Endodermal cell (in vitro differentiated cells): ENCODE measurements around the gene BEST3. TPM values are rescaled to one million over a fixed set of nuclear protein-coding genes. Genes with fewer than 3 reads are reported as not detected.

Experiments
- DNase-seq: peaks from one replicate; pipeline ENCODE4 v3.0.0-alpha.2; 2017
- H3K27ac ChIP-seq: 2 replicates; pipeline ENCODE4 v1.5.1; 2013; ENCODE audit warnings: mild to moderate bottlenecking, low read depth, low read length, moderate library complexity
- H3K27me3 ChIP-seq: 2 replicates; pipeline ENCODE4 v1.6.1; 2013; ENCODE audit warnings: mild to moderate bottlenecking, low read length, moderate library complexity; ENCODE audit not compliant: insufficient read depth, control insufficient read depth, poor library complexity, severe bottlenecking
- H3K36me3 ChIP-seq: 2 replicates; pipeline ENCODE4 v1.7.0; 2013; ENCODE audit warnings: mild to moderate bottlenecking, low read length, moderate library complexity; ENCODE audit not compliant: control insufficient read depth, insufficient read depth
- H3K4me1 ChIP-seq: one replicate; pipeline ENCODE4 v1.7.0; 2013; ENCODE audit warnings: low read length; ENCODE audit not compliant: control insufficient read depth, insufficient read depth
- H3K4me3 ChIP-seq: 2 replicates; pipeline ENCODE4 v1.5.1; 2013; ENCODE audit warnings: mild to moderate bottlenecking, low read length, moderate library complexity
- H3K9ac ChIP-seq: 2 replicates; pipeline ENCODE4 v1.6.1; 2013; ENCODE audit warnings: mild to moderate bottlenecking, low read length, moderate library complexity; ENCODE audit not compliant: poor library complexity, severe bottlenecking; ENCODE audit errors: extremely low read depth
- H3K9me3 ChIP-seq: 2 replicates; pipeline ENCODE4 v1.6.1; 2013; ENCODE audit warnings: mild to moderate bottlenecking, low read length, moderate library complexity; ENCODE audit not compliant: control insufficient read depth
- H3K27ac Mint-ChIP-seq: 2 replicates; pipeline ENCODE4 v1.8.0; 2020; ENCODE audit warnings: mixed read lengths
- H3K27me3 Mint-ChIP-seq: 2 replicates; pipeline ENCODE4 v1.8.0; 2021; ENCODE audit warnings: mild to moderate bottlenecking, mixed read lengths; ENCODE audit not compliant: insufficient read depth
- H3K36me3 Mint-ChIP-seq: 2 replicates; pipeline ENCODE4 v1.8.0; 2020; ENCODE audit warnings: low read depth, mixed read lengths
- H3K4me1 Mint-ChIP-seq: 2 replicates; pipeline ENCODE4 v1.8.0; 2020; ENCODE audit warnings: mixed read lengths
- H3K4me3 Mint-ChIP-seq: 2 replicates; pipeline ENCODE4 v1.8.0; 2020; ENCODE audit warnings: mild to moderate bottlenecking, moderate library complexity, mixed read lengths
- H3K9me3 Mint-ChIP-seq: 2 replicates; pipeline ENCODE4 v1.8.0; 2020; ENCODE audit warnings: mild to moderate bottlenecking, mixed read lengths
- CTCF ChIP-seq: fragments of 200-600 bp; sonication (generic); conservative IDR thresholded peaks from 2 replicates; pipeline ENCODE4 v1.5.0; 2021; ENCODE audit warnings: antibody characterized with exemption, mild to moderate bottlenecking
- WGBS, 2 experiments: methylation state at CpG; one replicate each; pipeline versions ENCODE4 v1.1.5 to v1.1.7; 2013; ENCODE audit warnings: missing lambda C conversion rate in 2 of 2, mixed read lengths in 1 of 2; ENCODE audit not compliant: insufficient coverage in 1 of 2, insufficient read length in 1 of 2; 5-methylcytosine and 5-hydroxymethylcytosine counted together
- total RNA-seq, 2 donors: library from RNA; stranded (reverse); fragmentation: NEBNext Ultra II Directional in 1 of 2; extraction: Animal tissue kit (Norgen Biotek cat#: 25700) in 1 of 2; gene quantifications; 2 replicates in 1 of 2; 3 replicates in 1 of 2; pipeline ENCODE4 v1.2.1, GENCODE V29; 2021

BEST3 gene
- total RNA-seq, 2 donors from 2014 or later, result not detected

- no peaks in the 10 kb centered on the region for H3K4me1 Mint-ChIP-seq
- no peak overlapping the region for H3K4me3 Mint-ChIP-seq
- peak; percentile 70 for TF ChIP-seq CTCF
- H3K27me3 Mint-ChIP-seq, result no peaks in the 10 kb centered on the region
- no peaks in the 10 kb centered on the region for H3K4me1 ChIP-seq
- H3K27ac ChIP-seq, result no peak overlapping the region
- no peaks in the 10 kb centered on the region for H3K36me3 Mint-ChIP-seq
- WGBS, 2 experiments, result 93 to 95% methylated on average over 2 of the region's 2 CpGs
- H3K9ac ChIP-seq, result no peak overlapping the region
- no peaks in the 10 kb centered on the region for H3K36me3 ChIP-seq
- H3K9me3 ChIP-seq, result no peaks in the 10 kb centered on the region
- H3K27ac Mint-ChIP-seq, result no peak overlapping the region
- no peaks in the 10 kb centered on the region for H3K9me3 Mint-ChIP-seq
- no peak for DNase-seq
- H3K27me3 ChIP-seq, result no peaks in the 10 kb centered on the region
- H3K4me3 ChIP-seq, result no peak overlapping the region
These were observed 66.0 kb downstream of the BEST3 start for GRCh38 chr12:69633061-69633460.

- no peaks in the 10 kb centered on the region for H3K9me3 Mint-ChIP-seq
- H3K36me3 Mint-ChIP-seq, result no peaks in the 10 kb centered on the region
- H3K4me1 Mint-ChIP-seq, result no peaks in the 10 kb centered on the region
- Histone ChIP-seq H3K9ac (no peak overlapping the region), H3K36me3 (no peaks in the 10 kb centered on the region), H3K9me3 (no peaks in the 10 kb centered on the region), H3K4me3 (no peak overlapping the region), H3K27ac (no peak overlapping the region), H3K4me1 (no peaks in the 10 kb centered on the region), H3K27me3 (no peaks in the 10 kb centered on the region)
- 88 to 90% methylated on average over 6 of the region's 6 CpGs for WGBS, 2 experiments
- peak; percentile 80 for DNase-seq
- H3K27ac Mint-ChIP-seq, result no peak overlapping the region
- no peaks in the 10 kb centered on the region for H3K27me3 Mint-ChIP-seq
- TF ChIP-seq CTCF, result peak; percentile 74
- no peak overlapping the region for H3K4me3 Mint-ChIP-seq
These were observed 68.9 kb downstream of the BEST3 start for GRCh38 chr12:69630191-69630590.

- Mint-ChIP-seq H3K4me1 (no peaks in the 10 kb centered on the region), H3K9me3 (no peaks in the 10 kb centered on the region), H3K4me3 (no peak overlapping the region), H3K27ac (no peak overlapping the region), H3K36me3 (no peaks in the 10 kb centered on the region), H3K27me3 (no peaks in the 10 kb centered on the region)
- no peaks in the 10 kb centered on the region for H3K36me3 ChIP-seq
- no peaks in the 10 kb centered on the region for H3K9me3 ChIP-seq
- no peak overlapping the region for H3K9ac ChIP-seq
- no peaks in the 10 kb centered on the region for H3K27me3 ChIP-seq
- WGBS, 2 experiments, result 84 to 100% methylated on average over 2 to 8 of the region's 8 CpGs
- no peak for DNase-seq
- no peaks in the 10 kb centered on the region for H3K4me1 ChIP-seq
- no peak for TF ChIP-seq CTCF
- no peak overlapping the region for H3K4me3 ChIP-seq
- no peak overlapping the region for H3K27ac ChIP-seq
These were observed 71.6 kb downstream of the BEST3 start for GRCh38 chr12:69627501-69627900.
